H7 (cell line): ENCODE measurements around the gene LYPD5. TPM values are rescaled to one million over a fixed set of nuclear protein-coding genes. Genes with fewer than 3 reads are reported as not detected.
"Not testable (repeated sequence)": the region's sequence is repeated elsewhere in the genome, so short reads cannot be mapped to it uniquely, and the experiment has no call there.

Experiments used
- DNase-seq: peaks from one replicate; pipeline ENCODE4 v3.0.0; 2012
- H3K27me3 ChIP-seq: 2 replicates; pipeline ENCODE4 v1.6.0; 2011; ENCODE audit warnings: mild to moderate bottlenecking, low read length; ENCODE audit not compliant: control insufficient read depth, insufficient read depth
- H3K36me3 ChIP-seq: replicated peaks from 2 replicates; pipeline ENCODE4 v1.5.1; 2011; ENCODE audit warnings: low read length; ENCODE audit not compliant: control insufficient read depth, insufficient read depth
- H3K4me3 ChIP-seq: 2 replicates; pipeline ENCODE4 v1.5.1; 2011; ENCODE audit warnings: low read depth, mild to moderate bottlenecking, control low read depth, low read length, moderate library complexity; ENCODE audit not compliant: insufficient read depth
- total RNA-seq: library from RNA; depleted of rRNA; stranded (reverse); fragments of >200 nt; shearing (Covaris generic); gene quantifications from 2 replicates; pipeline ENCODE4 v1.2.3, GENCODE V29; 2014

The LYPD5 gene
- total RNA-seq, 1 experiment from 2014 or later: 0.21 TPM

DNA sequence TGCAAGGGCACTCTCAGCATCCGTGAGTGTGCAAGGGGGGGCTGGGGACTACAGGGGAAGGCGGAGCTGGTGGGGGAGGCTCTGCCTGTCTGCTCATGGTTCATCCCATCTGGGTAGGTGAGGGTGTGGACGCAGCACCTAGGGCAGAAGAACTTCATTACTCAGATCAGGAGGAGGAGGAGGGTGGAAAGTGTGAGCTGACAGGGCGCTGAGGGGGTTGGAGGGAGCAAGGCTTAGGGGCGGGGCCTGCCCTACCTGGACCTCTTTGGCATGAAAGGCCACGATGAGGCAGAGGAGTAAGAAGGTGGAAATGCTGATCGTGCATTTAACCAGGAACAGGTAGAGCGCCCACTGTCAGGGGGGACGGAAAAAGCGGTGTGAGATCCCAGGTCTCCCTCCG is 26.0 kb downstream of the LYPD5 start:
- peaks cover 28% of the 10 kb centered on the region for H3K27me3 ChIP-seq

DNA sequence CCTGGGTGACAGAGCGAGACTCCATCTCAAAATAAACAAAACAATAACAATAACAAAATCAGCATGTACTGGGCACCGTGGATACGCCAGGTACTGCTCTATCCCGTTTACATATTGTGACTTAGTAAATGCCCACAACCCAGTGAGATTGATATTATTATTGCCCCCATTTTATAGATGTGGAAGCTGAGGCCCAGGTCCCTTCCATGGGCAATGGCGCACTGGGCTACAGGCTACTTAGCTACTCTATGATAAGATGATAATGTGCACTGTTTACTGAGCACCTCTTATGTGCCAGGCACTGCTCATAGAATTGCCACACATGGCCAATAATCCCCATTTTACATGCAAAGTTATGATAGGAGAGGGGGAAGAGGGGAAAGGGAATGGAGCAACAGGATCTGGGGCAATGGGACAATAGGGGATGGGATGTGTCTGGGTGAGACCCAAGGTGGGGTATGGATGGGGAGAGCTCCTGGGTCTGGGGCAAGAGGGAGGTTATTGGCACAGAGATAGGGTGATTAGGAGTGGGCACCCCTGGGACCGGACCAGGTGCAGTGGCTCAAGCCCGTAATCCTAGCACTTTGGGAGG is 26.9 kb downstream of the LYPD5 start:
- Histone ChIP-seq H3K36me3 (no peaks in the 10 kb centered on the region), H3K27me3 (peaks cover 30% of the 10 kb centered on the region), H3K4me3 (no peak overlapping the region)
- no peak for DNase-seq

More for the DNA sequence above, 26.0 kb downstream of the LYPD5 start:
- Histone ChIP-seq H3K36me3 (no peaks in the 10 kb centered on the region), H3K4me3 (no peak overlapping the region)
- DNase-seq: peak; percentile 65

DNA sequence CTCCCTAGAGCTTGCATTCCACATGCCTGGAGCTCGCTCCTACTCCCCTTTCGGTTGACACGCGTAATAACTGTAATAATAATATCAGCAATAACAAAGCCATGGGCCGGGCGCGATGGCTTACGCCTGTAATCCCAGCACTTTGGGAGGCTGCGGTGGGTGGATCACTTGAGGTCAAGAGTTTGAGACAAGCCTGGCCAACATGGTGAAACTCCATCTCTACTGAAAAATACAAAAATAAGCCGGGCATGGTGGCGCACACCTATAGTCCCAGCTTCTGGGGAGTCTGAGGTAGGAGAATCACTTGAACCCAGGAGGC is 27.3 kb downstream of the LYPD5 start:
- DNase-seq, H3K36me3 ChIP-seq: not testable (repeated sequence)
- peak overlapping the region; percentile 64; the same call in 1 of the 2 replicates for H3K4me3 ChIP-seq
- peaks cover 30% of the 10 kb centered on the region for H3K27me3 ChIP-seq

DNA sequence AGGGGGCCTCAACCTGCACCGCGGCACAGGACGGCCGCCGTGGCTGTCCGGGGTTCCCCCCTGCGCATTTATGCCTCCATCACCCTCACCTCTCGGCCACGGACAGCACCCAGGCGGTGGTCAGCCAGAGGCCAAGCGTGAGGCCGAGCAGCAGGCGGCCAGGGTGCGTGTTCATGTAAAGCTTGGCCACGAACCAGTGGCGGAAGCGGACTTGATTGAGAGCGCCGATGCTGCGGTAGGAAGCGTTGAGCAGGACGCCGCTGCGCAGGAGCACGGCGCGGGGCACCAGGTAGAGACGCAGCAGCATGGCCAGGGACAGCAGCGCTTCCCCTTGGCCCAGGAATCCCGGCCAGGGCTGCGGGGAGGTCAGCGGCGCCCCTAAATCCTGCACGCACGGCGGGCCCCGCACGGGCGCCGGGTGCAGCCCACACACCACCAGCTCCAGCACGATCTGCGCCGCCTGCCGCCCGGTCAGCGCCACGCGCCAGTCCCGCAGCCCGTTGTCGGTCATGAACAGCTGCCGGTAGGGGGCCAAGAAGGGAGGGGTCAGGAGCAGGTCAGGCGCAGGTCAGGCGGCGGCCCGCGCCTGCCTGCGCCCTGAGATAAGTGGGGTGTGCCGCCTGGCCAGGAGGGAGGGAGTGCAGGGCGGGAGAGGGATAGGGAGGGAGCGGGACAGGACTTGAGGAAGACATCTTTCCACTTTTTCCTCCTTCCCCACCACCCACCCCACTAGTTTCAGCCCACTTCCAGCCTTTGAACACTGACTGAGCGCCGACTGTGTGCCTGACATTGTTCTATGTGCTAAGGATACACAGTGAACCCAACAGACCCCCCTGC is 27.9 kb downstream of the LYPD5 start:
- H3K36me3 ChIP-seq: no peaks in the 10 kb centered on the region
- H3K27me3 ChIP-seq: peaks cover 30% of the 10 kb centered on the region
- DNase-seq: peak; percentile 96
- peak overlapping the region; percentile 64 for H3K4me3 ChIP-seq

DNA sequence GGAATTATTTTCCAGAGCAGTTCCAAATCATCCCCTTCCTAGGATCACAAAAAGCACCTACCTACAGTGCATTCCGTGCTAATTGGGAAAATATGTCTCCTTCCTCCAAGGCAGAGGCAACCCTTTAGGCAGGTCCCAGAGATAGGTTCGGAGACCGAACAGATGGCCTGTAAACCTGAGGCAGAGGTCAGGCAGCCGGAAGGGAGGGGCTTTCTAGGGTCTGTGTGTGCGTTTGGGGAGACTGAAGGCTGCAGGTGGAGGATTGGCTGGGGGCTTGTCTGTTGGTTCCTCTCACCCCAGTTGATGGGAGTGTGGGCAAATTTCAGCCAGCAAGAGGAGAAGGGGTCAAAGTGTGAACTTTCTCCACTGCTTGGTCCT is 28.5 kb downstream of the LYPD5 start:
- Histone ChIP-seq H3K27me3 (peaks cover 30% of the 10 kb centered on the region), H3K36me3 (no peaks in the 10 kb centered on the region), H3K4me3 (peak overlapping the region; percentile 64)
- DNase-seq: peak; percentile 78

DNA sequence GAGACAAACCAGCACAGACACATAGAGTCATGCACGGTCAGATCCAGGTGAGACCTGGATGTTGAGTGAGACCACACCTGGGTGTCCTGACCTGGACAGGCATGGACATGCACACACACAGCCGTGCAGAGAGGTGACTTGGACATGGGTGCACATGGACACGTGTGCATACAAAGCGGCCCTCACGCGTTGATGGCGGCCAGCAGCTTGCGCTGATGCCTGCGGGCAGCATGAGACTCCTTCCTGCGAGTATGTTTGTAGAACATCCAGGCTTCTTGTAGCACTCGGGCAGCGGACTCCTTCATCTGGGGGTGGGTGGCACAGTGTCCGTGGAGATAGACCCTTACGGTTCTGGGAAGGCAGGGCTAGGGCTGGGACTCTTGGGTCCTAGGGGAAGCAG is 33.0 kb downstream of the LYPD5 start:
- DNase-seq: no peak
- Histone ChIP-seq H3K4me3 (no peak overlapping the region), H3K36me3 (no peaks in the 10 kb centered on the region), H3K27me3 (peaks cover 26% of the 10 kb centered on the region)

DNA sequence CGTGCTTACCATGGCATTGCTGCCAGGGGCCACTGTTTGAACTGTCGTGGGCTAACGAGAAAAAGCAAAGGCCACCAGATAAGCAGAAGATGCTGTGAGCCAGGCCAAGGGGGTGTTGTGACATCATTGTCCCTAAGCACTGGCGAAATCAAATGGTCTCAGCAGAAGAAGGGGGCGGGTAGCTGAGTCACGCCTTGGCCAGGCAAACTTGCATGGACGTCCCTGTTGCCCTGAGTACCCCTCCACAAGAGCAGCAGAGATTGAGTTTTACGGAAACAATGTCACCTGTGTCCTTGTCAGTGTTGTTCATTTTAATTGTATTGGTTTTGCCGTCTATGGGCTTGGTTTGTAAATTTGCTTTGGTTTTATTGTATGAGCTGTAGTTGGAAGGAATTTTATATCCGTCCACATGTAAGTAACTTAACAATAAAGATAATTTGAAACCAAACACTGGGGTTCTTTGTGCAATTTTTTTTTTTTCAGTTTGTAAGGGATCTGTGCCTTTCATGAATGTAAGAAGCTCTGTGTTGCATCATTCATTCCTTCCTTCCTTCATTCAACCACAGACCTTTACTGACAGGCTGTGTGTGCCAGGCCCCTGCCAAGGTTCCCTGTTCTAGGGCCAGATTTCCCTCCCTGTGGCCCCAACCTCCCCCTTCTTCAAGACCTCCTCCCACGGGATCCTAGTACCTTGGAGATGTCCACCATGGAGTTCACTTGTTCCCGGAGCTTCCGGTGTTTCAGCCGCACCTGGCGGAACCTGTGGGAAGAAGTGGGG is 33.8 kb downstream of the LYPD5 start:
- no peaks in the 10 kb centered on the region for H3K36me3 ChIP-seq
- H3K27me3 ChIP-seq: peaks cover 18% of the 10 kb centered on the region
- H3K4me3 ChIP-seq: no peak overlapping the region
- DNase-seq: no peak

DNA sequence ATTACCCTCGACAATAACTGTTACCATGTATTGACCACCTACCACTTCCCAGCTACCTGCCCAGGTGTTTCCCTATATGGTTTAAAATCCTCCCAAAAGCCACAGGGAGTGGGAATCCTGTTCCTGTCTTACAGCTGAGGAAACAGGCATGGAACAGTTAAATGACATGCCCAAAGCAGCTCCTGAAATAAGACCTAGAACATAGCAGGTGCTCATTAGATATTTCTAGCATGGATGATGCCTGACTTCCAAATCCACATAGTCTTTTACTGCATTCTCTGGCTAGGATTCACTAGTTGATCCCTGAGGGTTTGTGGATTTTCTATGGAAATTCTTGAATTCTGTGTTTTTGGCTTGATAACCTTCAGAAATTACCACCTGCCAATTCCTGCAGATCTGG is 34.4 kb downstream of the LYPD5 start:
- Histone ChIP-seq H3K4me3 (no peak overlapping the region), H3K36me3 (no peaks in the 10 kb centered on the region)
- no peak for DNase-seq

DNA sequence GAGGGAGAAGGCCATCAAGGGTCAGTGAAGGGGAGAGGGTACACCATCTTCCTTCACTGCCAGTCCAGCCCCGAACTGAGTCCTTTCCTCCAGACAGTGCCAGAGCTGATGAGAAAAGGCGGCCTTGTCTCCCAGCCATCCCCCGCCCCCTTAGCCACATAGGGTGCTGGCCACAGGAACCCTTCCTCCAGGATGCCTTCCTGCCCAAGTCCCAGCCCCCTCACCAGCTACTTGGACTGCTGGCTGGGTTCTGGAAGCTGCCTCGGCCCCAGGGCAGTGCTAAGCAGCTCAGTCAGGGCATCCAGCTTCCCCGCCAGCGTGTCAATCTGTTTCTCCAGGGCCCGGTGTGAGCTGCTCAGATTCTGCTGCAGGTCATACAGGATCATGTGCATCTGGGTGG is 34.9 kb downstream of the LYPD5 start:
- no peaks in the 10 kb centered on the region for H3K36me3 ChIP-seq
- DNase-seq: no peak
- H3K4me3 ChIP-seq: no peak overlapping the region
- peaks cover 7% of the 10 kb centered on the region for H3K27me3 ChIP-seq

More for the DNA sequence above, 34.4 kb downstream of the LYPD5 start:
- peaks cover 12% of the 10 kb centered on the region for H3K27me3 ChIP-seq

DNA sequence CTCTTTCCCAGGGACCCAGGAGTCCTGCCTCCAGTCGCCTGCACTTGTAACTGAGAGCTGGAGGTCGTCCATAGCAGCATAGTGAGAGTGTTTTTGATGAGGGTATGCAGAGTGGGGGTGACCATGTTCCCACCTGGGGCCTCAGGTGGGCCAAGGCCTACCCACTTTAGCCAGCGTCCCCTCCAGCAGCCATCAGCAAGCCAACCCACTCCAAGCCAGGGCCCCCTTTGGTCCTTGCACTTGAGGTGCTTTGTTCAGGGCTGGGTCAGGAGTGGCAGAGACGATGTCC is 35.5 kb downstream of the LYPD5 start:
- Histone ChIP-seq H3K4me3 (no peak overlapping the region), H3K36me3 (no peaks in the 10 kb centered on the region), H3K27me3 (peaks cover 2% of the 10 kb centered on the region)
- no peak for DNase-seq

DNA sequence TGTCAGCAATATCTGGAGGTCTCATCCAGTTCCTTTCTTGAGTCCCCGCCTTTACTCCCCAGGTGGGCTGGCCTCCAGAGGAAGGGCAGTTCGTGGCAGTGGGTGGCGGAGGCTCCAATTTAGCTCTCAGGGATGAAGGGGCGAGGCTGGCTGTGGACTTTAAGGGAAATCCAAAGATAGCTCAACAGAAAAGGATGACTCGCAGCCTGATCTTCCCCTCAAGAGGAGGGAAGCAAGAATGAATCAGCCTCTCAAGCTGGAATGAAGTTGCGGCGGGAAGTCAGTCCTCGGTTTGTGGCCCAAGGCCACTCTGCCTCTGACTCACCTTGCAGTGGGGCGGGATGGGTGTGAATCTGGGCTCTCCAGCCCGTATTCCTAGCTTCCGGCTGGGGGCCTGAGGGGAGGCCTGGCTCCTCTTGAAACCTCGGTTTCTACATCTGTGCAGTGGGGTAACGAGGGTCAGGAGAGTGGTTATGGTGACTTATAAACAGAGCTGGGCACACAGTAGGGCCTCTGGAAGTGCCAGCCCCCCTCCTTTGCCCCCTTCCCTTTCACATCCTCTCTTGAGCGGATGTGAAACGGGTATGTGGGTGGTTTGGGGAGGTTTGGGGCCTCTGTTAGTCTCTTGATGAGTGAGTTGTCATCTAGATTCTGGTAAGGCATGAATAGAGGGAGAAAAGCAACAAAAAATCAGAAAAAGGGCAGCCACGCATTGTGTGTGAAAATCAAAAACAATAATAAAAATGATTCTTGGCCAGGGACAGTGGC is 37.0 kb downstream of the LYPD5 start:
- Histone ChIP-seq H3K27me3 (no peaks in the 10 kb centered on the region), H3K4me3 (no peak overlapping the region), H3K36me3 (no peaks in the 10 kb centered on the region)
- DNase-seq: no peak

DNA sequence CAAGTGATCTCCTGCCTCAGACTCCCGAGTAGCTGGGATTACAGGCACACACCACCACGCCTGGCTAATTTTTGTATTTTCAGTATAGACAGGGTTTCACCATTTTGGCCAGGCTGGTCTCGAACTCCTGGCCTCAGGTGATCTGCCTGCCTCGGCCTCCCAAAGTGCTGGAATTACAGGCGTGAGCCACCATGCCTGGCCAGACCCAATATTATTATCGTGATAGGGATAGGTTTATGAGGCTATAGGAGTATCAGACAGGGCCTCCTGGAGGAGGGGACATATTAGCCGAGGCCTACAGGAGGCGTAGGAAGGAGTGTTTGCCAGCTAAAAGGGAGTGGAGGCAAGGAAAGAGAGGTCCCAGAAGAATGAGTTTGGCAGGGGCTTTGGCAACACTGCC is 37.6 kb downstream of the LYPD5 start:
- H3K27me3 ChIP-seq, DNase-seq, H3K36me3 ChIP-seq, H3K4me3 ChIP-seq: not testable (repeated sequence)

DNA sequence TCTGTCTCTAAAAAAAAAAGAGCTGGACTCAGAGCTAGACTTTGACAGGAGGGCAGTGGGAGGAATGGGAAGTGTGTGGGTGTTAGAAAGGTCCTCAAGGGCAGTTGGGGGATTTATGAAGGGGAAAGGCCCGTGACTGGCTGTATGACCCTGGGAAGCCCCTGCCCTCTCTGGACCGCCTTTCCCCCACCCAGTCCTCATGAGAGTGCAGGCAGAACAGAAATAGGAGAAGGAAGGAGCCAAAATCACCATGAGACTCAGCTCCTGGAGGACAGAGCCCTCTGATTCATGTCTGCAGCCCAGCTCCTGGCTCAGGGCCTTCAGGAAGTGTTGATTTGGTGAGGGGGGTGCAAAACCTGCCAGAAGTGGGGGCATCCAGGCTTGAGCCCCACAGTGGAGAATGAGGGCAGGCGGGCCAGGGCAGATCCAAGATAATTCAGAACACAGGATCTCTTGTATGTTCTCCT is 38.7 kb downstream of the LYPD5 start:
- H3K36me3 ChIP-seq: no peaks in the 10 kb centered on the region
- no peak overlapping the region for H3K4me3 ChIP-seq
- no peak for DNase-seq
- no peaks in the 10 kb centered on the region for H3K27me3 ChIP-seq

DNA sequence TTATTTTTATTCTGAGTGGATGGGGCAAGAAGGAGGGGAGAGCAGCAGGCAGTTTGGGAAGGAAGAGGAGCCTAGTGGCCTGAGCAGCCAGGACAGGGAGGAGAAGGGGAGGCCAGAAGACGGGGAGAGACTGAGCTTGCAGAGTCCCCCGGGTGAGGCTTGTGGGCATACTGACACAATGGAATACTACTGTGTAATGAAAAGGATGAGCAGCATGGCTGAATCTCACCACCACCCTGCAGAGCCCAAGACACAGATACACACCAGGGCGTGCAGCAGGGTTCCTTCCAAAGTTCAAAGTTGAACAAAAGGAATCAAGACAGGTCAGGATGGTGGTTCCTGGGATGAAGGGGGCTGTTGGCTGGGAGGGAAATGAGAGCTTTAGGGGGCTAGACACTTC is 39.4 kb downstream of the LYPD5 start:
- no peaks in the 10 kb centered on the region for H3K27me3 ChIP-seq

More for the DNA sequence above, 39.4 kb downstream of the LYPD5 start:
- DNase-seq: no peak
- Histone ChIP-seq H3K36me3 (no peaks in the 10 kb centered on the region), H3K4me3 (no peak overlapping the region)
